H1 (cell line): ENCODE measurements around the gene MAP2K1.

Experiments used
- BACH1 ChIP-seq: IDR thresholded peaks from 2 replicates; pipeline ENCODE4 v1.6.1; 2012; ENCODE audit warnings: low read length, improper control_type of control experiment
- BRCA1 ChIP-seq: IDR thresholded peaks from 2 replicates; pipeline ENCODE4 v1.6.1; 2012; ENCODE audit warnings: low read depth, low read length, improper control_type of control experiment
- CHD2 ChIP-seq: IDR thresholded peaks from 2 replicates; pipeline ENCODE4 v1.6.1; 2012; ENCODE audit warnings: low read length, improper control_type of control experiment
- CTCF ChIP-seq, 3 experiments: IDR thresholded peaks; 1 replicate in 2 of 3; 2 replicates in 1 of 3; pipeline versions ENCODE4 v1.5.1 to v1.6.1; 2011; ENCODE audit warnings: low read length in 3 of 3, mild to moderate bottlenecking in 3 of 3, inconsistent platforms in 2 of 3, low read depth in 1 of 3, moderate library complexity in 1 of 3; ENCODE audit not compliant: insufficient read depth in 1 of 3; ENCODE audit errors: control extremely low read depth in 1 of 3
- EZH2 ChIP-seq: fragments of 200-600 bp; sonication (generic); IDR thresholded peaks from 2 replicates; pipeline ENCODE4 v1.7.1; 2012; ENCODE audit warnings: low read depth, mild to moderate bottlenecking, moderate library complexity, low read length, inconsistent platforms; ENCODE audit not compliant: severe bottlenecking
- GABPA ChIP-seq: IDR thresholded peaks from 2 replicates; pipeline ENCODE4 v1.6.1; 2011; ENCODE audit warnings: mild to moderate bottlenecking, low read length, moderate library complexity, borderline replicate concordance; ENCODE audit not compliant: insufficient read depth
- HDAC6 ChIP-seq: IDR thresholded peaks from one replicate; pipeline ENCODE4 v1.7.1; 2012; ENCODE audit warnings: low read depth, mild to moderate bottlenecking, inconsistent platforms, low read length, moderate library complexity
- JUN ChIP-seq: IDR thresholded peaks from 2 replicates; pipeline ENCODE4 v1.6.1; 2011; ENCODE audit warnings: low read depth, mild to moderate bottlenecking, improper control_type of control experiment, low read length
- NRF1 ChIP-seq: IDR thresholded peaks from 2 replicates; pipeline ENCODE4 v1.6.1; 2011; ENCODE audit warnings: mild to moderate bottlenecking, low read depth, low read length, improper control_type of control experiment
- POLR2A ChIP-seq, 2 experiments: IDR thresholded peaks; 1 replicate in 1 of 2; 2 replicates in 1 of 2; pipeline ENCODE4 v1.6.1; 2011; ENCODE audit warnings: low read depth in 2 of 2, low read length in 2 of 2, mild to moderate bottlenecking in 2 of 2; ENCODE audit errors: control extremely low read depth in 1 of 2
- POLR2AphosphoS5 ChIP-seq: IDR thresholded peaks from 2 replicates; pipeline ENCODE4 v1.6.1; 2011; ENCODE audit warnings: low read depth, low read length
- SRF ChIP-seq: IDR thresholded peaks from 2 replicates; pipeline ENCODE4 v1.6.1; 2011; ENCODE audit warnings: mild to moderate bottlenecking, low read depth, low read length, moderate library complexity
- TF ChIP-seq, protein P1 (sequence below): IDR thresholded peaks from 2 replicates; pipeline ENCODE4 v1.6.1; 2011; ENCODE audit warnings: low read depth, mild to moderate bottlenecking, low read length; ENCODE audit not compliant: insufficient read depth
- TF ChIP-seq, protein P2 (sequence below): IDR thresholded peaks from 2 replicates; pipeline ENCODE4 v1.6.1; 2011; ENCODE audit warnings: low read length, improper control_type of control experiment

GRCh38 chr15:66404532-66404931 is 17.8 kb downstream of the MAP2K1 start:
- TF ChIP-seq CTCF (IDR thresholded peaks at IDR 0.05; ENCODE audit: control extremely low read depth in 1 of 3, insufficient read depth in 1 of 3, low read depth in 1 of 3, low read length in 3 of 3) (peak in 1 of 3 experiments; percentile 46; a peak in 2 of 4 replicates), GABPA (no peak), SRF (no peak), CHD2 (no peak), HDAC6 (no peak), BACH1 (no peak), EZH2 (no peak), POLR2AphosphoS5 (no peak), POLR2A (IDR thresholded peaks at IDR 0.05; ENCODE audit: control extremely low read depth in 1 of 2, low read depth in 2 of 2, low read length in 2 of 2) (peak in 1 of 2 experiments; percentile 36; a peak in 1 of 3 replicates), JUN (no peak), BRCA1 (no peak), NRF1 (no peak)
- TF ChIP-seq, protein P1, sequence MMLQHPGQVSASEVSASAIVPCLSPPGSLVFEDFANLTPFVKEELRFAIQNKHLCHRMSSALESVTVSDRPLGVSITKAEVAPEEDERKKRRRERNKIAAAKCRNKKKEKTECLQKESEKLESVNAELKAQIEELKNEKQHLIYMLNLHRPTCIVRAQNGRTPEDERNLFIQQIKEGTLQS = no peak
- TF ChIP-seq, protein P2, sequence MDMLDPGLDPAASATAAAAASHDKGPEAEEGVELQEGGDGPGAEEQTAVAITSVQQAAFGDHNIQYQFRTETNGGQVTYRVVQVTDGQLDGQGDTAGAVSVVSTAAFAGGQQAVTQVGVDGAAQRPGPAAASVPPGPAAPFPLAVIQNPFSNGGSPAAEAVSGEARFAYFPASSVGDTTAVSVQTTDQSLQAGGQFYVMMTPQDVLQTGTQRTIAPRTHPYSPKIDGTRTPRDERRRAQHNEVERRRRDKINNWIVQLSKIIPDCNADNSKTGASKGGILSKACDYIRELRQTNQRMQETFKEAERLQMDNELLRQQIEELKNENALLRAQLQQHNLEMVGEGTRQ = no peak
